GM18873 (cell line): ENCODE results near the gene ADCY7.

Experiments
- ATAC-seq: cut with Tn5 transposase; IDR thresholded peaks from one replicate; pipeline ENCODE4 v1.9.1; 2021; ENCODE audit warnings: mild to moderate bottlenecking, moderate library complexity, moderate number of reproducible peaks; ENCODE audit not compliant: unreplicated experiment, low FRiP score

ADCY7 gene

DNA sequence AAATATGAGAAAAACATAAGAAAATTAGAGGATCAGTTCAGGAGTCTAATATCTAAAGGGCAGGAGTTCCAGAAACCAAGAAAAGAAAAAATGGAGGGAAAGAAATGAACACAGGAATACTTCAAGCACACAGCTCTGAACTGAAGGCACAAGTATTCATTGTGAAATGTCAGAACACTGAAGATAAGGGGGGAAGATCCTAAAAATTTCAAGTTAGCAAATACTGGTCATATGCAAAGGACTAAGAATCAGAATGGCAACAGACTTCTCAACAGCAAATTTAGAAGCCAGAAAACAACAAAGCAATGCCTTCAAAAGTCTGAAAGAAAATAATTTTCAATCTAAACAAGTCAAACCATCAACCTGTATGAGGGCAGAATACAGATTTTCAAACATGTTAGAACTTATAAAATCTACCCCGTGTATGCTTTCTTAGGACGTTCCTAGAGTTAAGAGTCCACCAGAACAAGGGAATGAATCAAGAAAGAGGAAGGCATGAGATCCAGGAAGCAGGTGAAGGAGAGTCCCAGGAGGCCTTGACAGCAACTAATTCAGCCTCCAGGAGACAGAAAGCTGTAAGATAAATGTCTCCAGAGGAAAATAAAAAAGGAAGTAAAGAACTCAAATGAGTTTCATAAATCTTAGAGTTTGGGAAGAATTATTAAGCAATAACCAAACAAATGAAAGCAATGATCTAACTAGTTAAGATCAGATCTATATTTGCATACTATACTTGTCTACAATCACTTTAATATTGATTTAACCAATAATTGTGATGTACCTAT is 99.6 kb downstream of the ADCY7 start:
- no peak for ATAC-seq
